Measurements from ENCODE around the gene DAAM2.
A peak's percentile ranks its signal among the peaks of the same experiment; 100 is the strongest.

The DAAM2 gene

GRCh38 chr6:39910744-39911143, 118.6 kb downstream of the DAAM2 start:
- H2BK120ac ChIP-seq (ENCODE audit: low read depth, low read length): no peak overlapping the region
- no peaks in the 10 kb centered on the region for H3K4me1 ChIP-seq (ENCODE audit: control insufficient read depth in 2 of 2, insufficient read depth in 1 of 2, low read depth in 1 of 2, low read length in 2 of 2)
- no peak overlapping the region for H2AFZ ChIP-seq (ENCODE audit: low read length)
- no CpG with 5 or more reads among the region's 2 CpGs for WGBS, 2 donors (ENCODE audit: extremely low coverage in 2 of 2, insufficient read length in 2 of 2, insufficient replicate concordance in 1 of 2)
- no peak overlapping the region for H2BK5ac ChIP-seq (ENCODE audit: low read length)
- no peak for DNase-seq (ENCODE audit: low spot score)
- H2AK5ac ChIP-seq (ENCODE audit: low read depth, low read length): no peak overlapping the region
- H3K27me3 ChIP-seq (ENCODE audit: control insufficient read depth in 3 of 3, insufficient read depth in 3 of 3, low read depth in 1 of 3, low read length in 3 of 3): no peaks in the 10 kb centered on the region
- peaks cover 7 to 11% of the 10 kb centered on the region in 2 donors for H3K36me3 ChIP-seq (replicated peaks in 1 of 2; ENCODE audit: control insufficient read depth in 2 of 2, insufficient read depth in 2 of 2, low read length in 2 of 2)
- H3K23ac ChIP-seq (ENCODE audit: low read depth, low read length, poor library complexity): no peak overlapping the region
- H3K4me3 ChIP-seq (ENCODE audit: low read length in 2 of 2): no peak overlapping the region
- H3K18ac ChIP-seq (ENCODE audit: low read length): no peak overlapping the region
- H4K8ac ChIP-seq (ENCODE audit: low read depth, low read length): no peak overlapping the region
- no peak overlapping the region for H3K9ac ChIP-seq (ENCODE audit: low read depth, low read length, poor library complexity)
- H3K9me3 ChIP-seq (replicated peaks in 1 of 2; ENCODE audit: control insufficient read depth in 2 of 2, insufficient read depth in 1 of 2, low read depth in 1 of 2, low read length in 2 of 2): no peaks in the 10 kb centered on the region
- no peak overlapping the region for H3K4ac ChIP-seq (ENCODE audit: low read length)
- no peak overlapping the region for H2BK12ac ChIP-seq (ENCODE audit: low read length)
- no peak overlapping the region for H3K14ac ChIP-seq (ENCODE audit: low read length)
- no peak overlapping the region for H3K4me2 ChIP-seq (ENCODE audit: insufficient read depth, low read length, poor library complexity, severe bottlenecking)
- H3K79me1 ChIP-seq (ENCODE audit: low read depth, low read length): no peaks in the 10 kb centered on the region
- H3K27ac ChIP-seq (replicated peaks; ENCODE audit: low read length): no peak overlapping the region
- no peak overlapping the region for H2BK15ac ChIP-seq (ENCODE audit: low read length)
- H4K91ac ChIP-seq (ENCODE audit: low read depth, low read length, poor library complexity): no peak overlapping the region

DNA sequence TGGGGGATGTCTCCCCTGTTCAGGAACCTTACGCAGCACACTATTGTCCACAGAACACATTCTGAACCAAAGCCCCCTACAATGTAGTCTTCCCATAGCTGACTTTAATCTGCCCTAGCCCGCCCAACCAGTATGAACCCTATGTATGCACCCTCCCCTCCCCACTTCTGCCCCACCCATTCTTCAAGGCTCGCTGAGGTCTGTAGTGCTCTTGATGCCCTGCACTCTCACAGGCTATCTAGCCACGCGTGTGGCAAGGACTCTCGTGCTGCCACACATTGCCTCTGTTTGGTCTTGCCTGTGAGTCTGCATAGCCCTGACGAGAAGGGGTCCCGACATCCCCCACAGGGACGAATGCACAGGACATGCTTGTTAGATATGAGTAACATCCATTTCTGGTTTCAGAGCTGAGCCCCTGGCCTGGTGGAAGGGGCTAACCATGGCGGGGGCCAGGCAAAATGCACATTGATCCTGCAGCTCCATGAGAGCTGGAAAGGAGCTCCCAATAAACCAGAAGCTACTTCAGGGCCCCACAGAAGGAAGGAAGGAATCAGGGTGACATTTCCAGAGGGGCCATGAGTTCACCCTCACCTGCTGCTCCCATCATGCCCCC, 119.4 kb downstream of the DAAM2 start:
- Histone ChIP-seq H3K27ac (replicated peaks; ENCODE audit: low read length) (no peak overlapping the region), H3K4me3 (ENCODE audit: low read length in 2 of 2) (no peak overlapping the region), H3K79me1 (ENCODE audit: low read depth, low read length) (no peaks in the 10 kb centered on the region), H3K14ac (ENCODE audit: low read length) (no peak overlapping the region), H3K9ac (ENCODE audit: low read depth, low read length, poor library complexity) (no peak overlapping the region), H3K36me3 (replicated peaks in 1 of 2; ENCODE audit: control insufficient read depth in 2 of 2, insufficient read depth in 2 of 2, low read length in 2 of 2) (peaks cover 2 to 14% of the 10 kb centered on the region in 2 donors), H2BK12ac (ENCODE audit: low read length) (no peak overlapping the region), H4K8ac (ENCODE audit: low read depth, low read length) (no peak overlapping the region), H3K4me2 (ENCODE audit: insufficient read depth, low read length, poor library complexity, severe bottlenecking) (no peak overlapping the region), H2AK5ac (ENCODE audit: low read depth, low read length) (no peak overlapping the region), H3K4ac (ENCODE audit: low read length) (no peak overlapping the region), H3K27me3 (ENCODE audit: control insufficient read depth in 3 of 3, insufficient read depth in 3 of 3, low read depth in 1 of 3, low read length in 3 of 3) (no peaks in the 10 kb centered on the region), H4K91ac (ENCODE audit: low read depth, low read length, poor library complexity) (no peak overlapping the region), H3K4me1 (ENCODE audit: control insufficient read depth in 2 of 2, insufficient read depth in 1 of 2, low read depth in 1 of 2, low read length in 2 of 2) (peaks cover 0 to 3% of the 10 kb centered on the region in 2 donors), H2BK5ac (ENCODE audit: low read length) (no peak overlapping the region), H3K18ac (ENCODE audit: low read length) (no peak overlapping the region), H2AFZ (ENCODE audit: low read length) (no peak overlapping the region), H3K9me3 (replicated peaks in 1 of 2; ENCODE audit: control insufficient read depth in 2 of 2, insufficient read depth in 1 of 2, low read depth in 1 of 2, low read length in 2 of 2) (no peaks in the 10 kb centered on the region), H2BK120ac (ENCODE audit: low read depth, low read length) (no peak overlapping the region), H3K23ac (ENCODE audit: low read depth, low read length, poor library complexity) (no peak overlapping the region), H2BK15ac (ENCODE audit: low read length) (no peak overlapping the region)
- DNase-seq (ENCODE audit: low spot score): no peak
- WGBS, 2 donors (ENCODE audit: extremely low coverage in 2 of 2, insufficient read length in 2 of 2, insufficient replicate concordance in 1 of 2): no CpG with 5 or more reads among the region's 10 CpGs

DNA sequence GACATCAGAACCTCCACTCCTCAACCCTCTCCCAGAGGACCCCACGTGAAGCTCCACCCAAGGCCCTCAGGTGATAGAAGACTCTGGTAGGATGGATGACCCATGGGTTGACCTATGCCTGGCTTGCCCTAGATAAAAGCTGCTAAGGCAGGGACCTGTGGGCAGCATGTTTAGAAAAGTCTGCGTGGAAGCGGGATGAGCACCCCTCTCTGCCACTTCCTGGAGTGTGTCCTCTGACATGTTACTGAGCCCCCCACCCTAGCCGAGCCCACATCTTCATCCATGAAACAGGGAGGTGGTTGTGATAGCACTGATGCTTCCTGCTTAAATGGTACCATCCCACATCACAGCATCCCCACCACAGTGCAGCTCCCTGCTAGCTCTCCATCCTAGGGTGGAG, 120.3 kb downstream of the DAAM2 start:
- Histone ChIP-seq H3K4me3 (ENCODE audit: low read length in 2 of 2) (no peak overlapping the region), H3K79me1 (ENCODE audit: low read depth, low read length) (no peaks in the 10 kb centered on the region), H3K9me3 (replicated peaks in 1 of 2; ENCODE audit: control insufficient read depth in 2 of 2, insufficient read depth in 1 of 2, low read depth in 1 of 2, low read length in 2 of 2) (no peaks in the 10 kb centered on the region), H3K4me1 (ENCODE audit: control insufficient read depth in 2 of 2, insufficient read depth in 1 of 2, low read depth in 1 of 2, low read length in 2 of 2) (peaks cover 0 to 4% of the 10 kb centered on the region in 2 donors), H4K8ac (ENCODE audit: low read depth, low read length) (no peak overlapping the region), H3K4ac (ENCODE audit: low read length) (no peak overlapping the region), H2BK12ac (ENCODE audit: low read length) (no peak overlapping the region), H2AK5ac (ENCODE audit: low read depth, low read length) (no peak overlapping the region), H3K18ac (ENCODE audit: low read length) (no peak overlapping the region), H3K27ac (replicated peaks; ENCODE audit: low read length) (no peak overlapping the region), H3K36me3 (replicated peaks in 1 of 2; ENCODE audit: control insufficient read depth in 2 of 2, insufficient read depth in 2 of 2, low read length in 2 of 2) (peaks cover 0 to 14% of the 10 kb centered on the region in 2 donors), H2BK120ac (ENCODE audit: low read depth, low read length) (no peak overlapping the region), H2BK5ac (ENCODE audit: low read length) (no peak overlapping the region), H4K91ac (ENCODE audit: low read depth, low read length, poor library complexity) (no peak overlapping the region), H3K27me3 (ENCODE audit: control insufficient read depth in 3 of 3, insufficient read depth in 3 of 3, low read depth in 1 of 3, low read length in 3 of 3) (no peaks in the 10 kb centered on the region), H3K23ac (ENCODE audit: low read depth, low read length, poor library complexity) (no peak overlapping the region), H3K9ac (ENCODE audit: low read depth, low read length, poor library complexity) (no peak overlapping the region), H2BK15ac (ENCODE audit: low read length) (no peak overlapping the region), H2AFZ (ENCODE audit: low read length) (no peak overlapping the region), H3K4me2 (ENCODE audit: insufficient read depth, low read length, poor library complexity, severe bottlenecking) (no peak overlapping the region), H3K14ac (ENCODE audit: low read length) (no peak overlapping the region)
- no CpG with 5 or more reads among the region's 4 CpGs for WGBS, 2 donors (ENCODE audit: extremely low coverage in 2 of 2, insufficient read length in 2 of 2, insufficient replicate concordance in 1 of 2)
- DNase-seq (ENCODE audit: low spot score): no peak

GRCh38 chr6:39913391-39913916, 121.3 kb downstream of the DAAM2 start:
- Histone ChIP-seq H3K4me2 (ENCODE audit: insufficient read depth, low read length, poor library complexity, severe bottlenecking) (no peak overlapping the region), H3K23ac (ENCODE audit: low read depth, low read length, poor library complexity) (no peak overlapping the region), H2AFZ (ENCODE audit: low read length) (no peak overlapping the region), H2BK120ac (ENCODE audit: low read depth, low read length) (no peak overlapping the region), H3K18ac (ENCODE audit: low read length) (peak overlapping the region; percentile 21), H2AK5ac (ENCODE audit: low read depth, low read length) (no peak overlapping the region), H3K14ac (ENCODE audit: low read length) (no peak overlapping the region), H3K79me1 (ENCODE audit: low read depth, low read length) (no peaks in the 10 kb centered on the region), H3K9me3 (replicated peaks in 1 of 2; ENCODE audit: control insufficient read depth in 2 of 2, insufficient read depth in 1 of 2, low read depth in 1 of 2, low read length in 2 of 2) (no peaks in the 10 kb centered on the region), H3K36me3 (replicated peaks in 1 of 2; ENCODE audit: control insufficient read depth in 2 of 2, insufficient read depth in 2 of 2, low read length in 2 of 2) (peaks cover 0 to 14% of the 10 kb centered on the region in 2 donors), H3K27ac (replicated peaks; ENCODE audit: low read length) (no peak overlapping the region), H4K91ac (ENCODE audit: low read depth, low read length, poor library complexity) (no peak overlapping the region), H2BK12ac (ENCODE audit: low read length) (no peak overlapping the region), H3K27me3 (ENCODE audit: control insufficient read depth in 3 of 3, insufficient read depth in 3 of 3, low read depth in 1 of 3, low read length in 3 of 3) (no peaks in the 10 kb centered on the region), H2BK5ac (ENCODE audit: low read length) (no peak overlapping the region), H4K8ac (ENCODE audit: low read depth, low read length) (no peak overlapping the region), H3K4me1 (ENCODE audit: control insufficient read depth in 2 of 2, insufficient read depth in 1 of 2, low read depth in 1 of 2, low read length in 2 of 2) (peaks cover 0 to 6% of the 10 kb centered on the region in 2 donors), H2BK15ac (ENCODE audit: low read length) (no peak overlapping the region), H3K9ac (ENCODE audit: low read depth, low read length, poor library complexity) (no peak overlapping the region), H3K4ac (ENCODE audit: low read length) (no peak overlapping the region), H3K4me3 (ENCODE audit: low read length in 2 of 2) (no peak overlapping the region)
- WGBS, 2 donors (ENCODE audit: extremely low coverage in 2 of 2, insufficient read length in 2 of 2, insufficient replicate concordance in 1 of 2): no CpG with 5 or more reads among the region's 12 CpGs
- no peak for DNase-seq (ENCODE audit: low spot score)

All from neuronal stem cell (in vitro differentiated cells).